GM04504 (cell line): ENCODE measurements around the gene TMEM267.
"Not testable (repeated sequence)": the region's sequence is repeated elsewhere in the genome, so short reads cannot be mapped to it uniquely, and the experiment has no call there.

Experiments used
- DNase-seq: peaks from one replicate; pipeline ENCODE4 v3.0.0-alpha.2; 2012; ENCODE audit warnings: low read depth

The TMEM267 gene

GRCh38 chr5:43409809-43410271, 73.8 kb downstream of the TMEM267 start:
- DNase-seq = no peak

GRCh38 chr5:43402524-43403066, 81.1 kb downstream of the TMEM267 start:
- not testable (repeated sequence) for DNase-seq

- DNase-seq = no peak
These were observed 81.8 kb downstream of the TMEM267 start for GRCh38 chr5:43401827-43402226.

DNA sequence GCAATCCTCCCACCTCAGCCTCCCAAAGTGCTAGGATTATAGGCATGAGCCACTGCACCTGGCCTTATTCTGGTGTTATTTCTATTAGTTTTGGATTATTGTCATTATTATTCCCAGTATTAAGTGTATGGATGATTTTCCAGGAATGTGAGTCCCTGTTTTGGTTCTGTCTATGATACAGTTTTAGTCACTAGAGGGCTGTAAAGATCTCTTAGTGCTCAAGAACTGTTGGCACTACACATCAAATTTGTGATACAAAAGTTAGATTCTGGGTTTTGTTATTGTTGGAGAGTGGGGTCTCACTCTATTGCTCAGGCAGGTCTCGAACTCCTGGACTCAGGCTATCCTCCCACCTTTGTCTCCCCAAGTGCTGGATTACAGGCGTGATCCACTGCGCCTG, 83.6 kb downstream of the TMEM267 start:
- DNase-seq = no peak

GRCh38 chr5:43396762-43397304, 86.8 kb downstream of the TMEM267 start:
- DNase-seq = no peak
